HG03139 (cell line): ENCODE results near the gene TXNRD3.
"Not testable (repeated sequence)": the region's sequence is repeated elsewhere in the genome, so short reads cannot be mapped to it uniquely, and the experiment has no call there.

ENCODE experiments used
- ATAC-seq: cut with Tn5 transposase; IDR thresholded peaks from one replicate; pipeline ENCODE4 v1.9.1; 2021; ENCODE audit not compliant: unreplicated experiment

Gene TXNRD3

GRCh38 chr3:126604691-126605090 lies 50.2 kb downstream of the TXNRD3 start:
- ATAC-seq: no peak

- no peak for ATAC-seq
Observed at GRCh38 chr3:126599101-126599500, 55.8 kb downstream of the TXNRD3 start.

- not testable (repeated sequence) for ATAC-seq
Observed at GRCh38 chr3:126595479-126595878, 59.4 kb downstream of the TXNRD3 start.

GRCh38 chr3:126591515-126591914 lies 63.4 kb downstream of the TXNRD3 start:
- not testable (repeated sequence) for ATAC-seq

- no peak for ATAC-seq
Observed at GRCh38 chr3:126582311-126582710, 72.6 kb downstream of the TXNRD3 start.

- no peak for ATAC-seq
Observed at GRCh38 chr3:126581569-126581968, 73.4 kb downstream of the TXNRD3 start.

GRCh38 chr3:126580746-126581145 lies 74.2 kb downstream of the TXNRD3 start:
- ATAC-seq: no peak

- no peak for ATAC-seq
Observed at GRCh38 chr3:126578702-126579101, 76.2 kb downstream of the TXNRD3 start.

- no peak for ATAC-seq
Observed at GRCh38 chr3:126577261-126577660, 77.7 kb downstream of the TXNRD3 start.

GRCh38 chr3:126573492-126574117 lies 81.3 kb downstream of the TXNRD3 start:
- no peak for ATAC-seq

- no peak for ATAC-seq
Observed at GRCh38 chr3:126571078-126571477, 83.8 kb downstream of the TXNRD3 start.

GRCh38 chr3:126570103-126570541 lies 84.8 kb downstream of the TXNRD3 start:
- no peak for ATAC-seq

- ATAC-seq: no peak
Observed at GRCh38 chr3:126569390-126569975, 85.4 kb downstream of the TXNRD3 start.

- ATAC-seq: no peak
Observed at GRCh38 chr3:126568776-126569342, 86.1 kb downstream of the TXNRD3 start.

GRCh38 chr3:126567696-126568438 lies 87.1 kb downstream of the TXNRD3 start:
- ATAC-seq: no peak

- no peak for ATAC-seq
Observed at GRCh38 chr3:126562737-126563276, 92.1 kb downstream of the TXNRD3 start.

GRCh38 chr3:126558336-126559071 lies 96.4 kb downstream of the TXNRD3 start, which contains the start of gene C3orf22:
Gene C3orf22, minus strand, starts transcription at chr3:126558932. Its CDS starts 5,542 bp downstream, at chr3:126553390.
- no peak for ATAC-seq

GRCh38 chr3:126557761-126558160 lies 97.2 kb downstream of the TXNRD3 start:
- ATAC-seq: no peak

GRCh38 chr3:126557415-126557745 lies 97.5 kb downstream of the TXNRD3 start:
- ATAC-seq: no peak
